HG03469 (cell line): ENCODE measurements around the gene PLA2G4C.
"Not testable (repeated sequence)": the region's sequence is repeated elsewhere in the genome, so short reads cannot be mapped to it uniquely, and the experiment has no call there.

Experiments
- ATAC-seq: cut with Tn5 transposase; IDR thresholded peaks from one replicate; pipeline ENCODE4 v1.9.1; 2021; ENCODE audit warnings: mild to moderate bottlenecking, moderate library complexity, moderate number of reproducible peaks; ENCODE audit not compliant: unreplicated experiment

Gene PLA2G4C

DNA sequence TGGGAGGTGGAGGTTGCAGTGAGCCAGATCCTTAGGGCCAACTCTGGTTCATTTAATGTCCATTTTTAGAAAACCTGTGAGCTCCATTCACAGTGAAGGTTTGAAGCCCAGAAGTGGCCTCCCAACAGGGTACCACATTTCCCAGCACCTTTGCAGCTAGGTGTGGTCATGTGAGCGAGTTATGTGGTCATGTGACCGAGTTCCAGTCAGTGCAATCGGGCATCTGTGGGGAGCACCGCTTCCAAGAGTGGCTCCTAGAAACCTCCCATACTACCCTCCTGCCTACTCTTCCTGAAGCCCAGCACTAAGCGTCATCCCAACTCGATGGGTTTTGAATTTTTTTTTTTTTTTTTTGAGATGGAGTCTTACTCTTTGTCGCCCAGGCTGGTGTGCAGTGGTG is 663 bp upstream of the PLA2G4C start:
- no peak for ATAC-seq

DNA sequence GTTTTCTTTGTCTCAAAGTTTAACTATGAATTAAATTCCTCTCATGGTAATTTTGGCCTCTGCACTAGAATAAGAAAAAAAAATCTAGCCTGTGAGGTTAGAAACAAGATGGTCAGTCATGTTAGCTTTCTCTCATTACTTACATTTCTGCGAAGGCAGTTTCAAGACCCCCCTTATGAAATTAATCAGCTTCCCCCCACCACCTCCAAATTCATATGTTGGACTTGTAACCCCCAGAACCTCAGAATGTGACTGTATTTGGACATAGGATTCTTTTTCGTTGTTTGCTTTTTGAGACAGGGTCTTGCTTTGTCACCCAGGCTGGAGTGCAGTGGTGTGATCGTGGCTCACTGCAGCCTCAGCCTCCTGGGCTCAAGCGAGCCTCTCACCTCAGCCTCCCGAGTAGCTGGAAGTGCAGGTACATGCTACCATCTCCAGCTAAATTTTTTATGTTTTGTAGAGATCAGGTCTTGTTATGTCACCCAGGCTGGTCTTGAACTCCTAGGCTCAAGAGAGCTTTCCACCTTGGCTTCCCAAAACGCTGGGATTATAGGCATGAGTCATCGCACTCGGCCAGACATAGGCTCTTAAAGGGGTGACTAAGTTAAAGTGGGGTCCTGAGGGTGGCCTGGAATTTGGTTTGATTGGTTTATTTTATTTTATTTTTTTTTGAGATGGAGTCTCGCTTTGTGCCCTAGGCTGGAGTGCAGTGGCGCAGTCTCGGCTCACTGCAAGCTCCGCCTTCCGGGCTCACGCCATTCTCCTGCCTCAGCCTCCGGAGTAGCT is 1.4 kb downstream of the PLA2G4C start:
- no peak for ATAC-seq

DNA sequence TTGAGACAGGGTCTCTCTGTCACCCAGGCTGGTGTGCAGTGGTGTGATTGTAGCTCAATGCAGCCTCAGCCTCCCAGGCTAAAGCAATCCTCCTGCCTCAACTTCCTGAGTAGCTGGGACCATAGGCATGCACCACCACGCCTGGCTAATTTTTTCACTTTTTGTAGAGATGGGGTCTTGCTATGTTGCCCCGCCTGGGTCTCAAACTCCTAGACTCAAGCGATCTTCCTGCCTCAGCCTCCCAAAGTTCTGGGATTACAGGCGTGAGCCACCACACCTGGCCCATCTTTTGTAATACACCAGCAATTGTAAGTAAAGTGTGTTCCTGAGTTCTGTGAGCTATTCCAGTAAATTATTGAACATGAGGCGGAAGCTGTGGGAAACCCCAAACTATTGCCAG is 6.7 kb downstream of the PLA2G4C start:
- no peak for ATAC-seq

DNA sequence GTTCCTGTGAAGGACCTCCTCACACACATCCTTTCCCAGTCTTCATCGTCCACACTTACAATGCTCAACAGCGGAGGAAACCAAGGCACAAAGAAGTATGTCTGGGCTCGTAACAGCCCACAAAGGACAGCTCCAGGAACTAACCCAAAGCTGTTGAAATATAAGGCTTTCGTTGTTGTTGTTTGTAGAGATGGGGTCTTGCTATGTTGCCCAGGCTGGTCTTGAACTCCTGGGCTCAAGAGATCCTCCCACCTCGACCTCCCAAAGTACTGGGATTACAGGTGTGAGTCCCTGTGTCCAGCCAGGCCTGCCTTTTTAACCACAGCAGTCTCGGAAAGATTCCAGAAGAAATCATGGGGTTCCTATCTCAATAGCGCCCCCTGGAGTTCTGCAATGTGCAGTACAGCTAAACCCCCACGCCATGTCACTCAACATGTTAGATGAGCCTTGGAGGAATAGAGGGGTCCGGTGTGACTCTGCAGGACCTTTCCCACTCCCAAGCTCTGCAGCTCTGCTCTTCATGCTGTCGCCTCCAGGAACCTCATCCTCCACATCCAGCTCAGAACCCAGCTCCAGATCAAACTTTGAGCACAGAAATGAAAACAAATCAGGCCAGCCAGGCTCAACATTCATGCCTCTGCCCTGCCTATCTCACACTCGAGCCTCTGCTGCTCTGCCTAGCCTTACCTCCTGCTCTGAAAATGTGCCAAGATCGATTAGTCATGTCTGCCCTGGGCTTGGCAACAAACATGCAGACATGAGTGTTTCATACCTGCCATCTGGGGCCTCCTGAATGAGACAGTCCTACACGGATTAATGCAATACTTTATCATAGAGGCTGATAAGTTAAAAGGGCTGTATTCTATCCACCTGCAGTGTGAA is 7.5 kb downstream of the PLA2G4C start:
- no peak for ATAC-seq

DNA sequence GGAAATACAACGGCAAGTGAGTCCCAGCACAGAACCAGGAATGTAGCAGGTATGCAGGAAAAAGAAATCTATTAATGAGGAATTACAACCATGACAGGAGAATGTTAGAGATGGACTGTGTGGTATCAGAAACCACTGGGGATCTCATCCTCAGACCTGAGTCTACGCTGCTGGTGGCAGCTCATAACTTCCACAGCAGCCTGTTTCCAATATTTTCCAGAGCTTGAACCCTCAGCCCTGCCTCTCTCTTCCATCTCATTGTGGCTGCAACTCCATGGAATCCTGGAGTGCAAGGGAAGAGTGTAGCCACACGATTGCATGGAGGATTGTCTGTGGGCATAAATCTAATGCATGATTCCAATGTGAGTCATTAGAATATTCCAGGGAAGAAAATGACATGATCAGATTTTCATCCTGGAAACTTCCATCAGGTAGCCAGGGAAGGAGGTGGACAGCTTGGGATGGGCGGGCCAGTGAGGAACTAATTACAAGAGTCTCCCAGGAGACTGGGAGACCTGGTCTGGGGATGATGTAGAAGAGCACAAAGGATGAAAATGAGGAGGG is 14.9 kb downstream of the PLA2G4C start:
- no peak for ATAC-seq

DNA sequence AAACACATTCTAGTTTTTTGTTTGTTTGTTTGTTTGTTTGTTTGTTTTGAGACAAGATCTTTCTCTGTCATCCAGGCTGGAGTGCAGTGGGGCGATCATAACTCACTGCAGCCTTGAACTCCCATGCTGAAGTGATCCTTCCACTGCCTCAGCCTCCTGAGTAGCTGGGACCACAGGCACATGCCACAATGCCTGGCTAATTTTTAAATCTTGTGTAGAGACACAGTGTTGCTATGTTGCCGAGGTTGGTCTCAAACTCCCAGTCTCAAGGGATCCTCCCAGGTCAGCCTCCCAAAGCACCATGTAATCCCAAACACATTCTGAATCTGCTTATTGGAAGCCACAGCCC is 15.8 kb downstream of the PLA2G4C start:
- no peak for ATAC-seq

DNA sequence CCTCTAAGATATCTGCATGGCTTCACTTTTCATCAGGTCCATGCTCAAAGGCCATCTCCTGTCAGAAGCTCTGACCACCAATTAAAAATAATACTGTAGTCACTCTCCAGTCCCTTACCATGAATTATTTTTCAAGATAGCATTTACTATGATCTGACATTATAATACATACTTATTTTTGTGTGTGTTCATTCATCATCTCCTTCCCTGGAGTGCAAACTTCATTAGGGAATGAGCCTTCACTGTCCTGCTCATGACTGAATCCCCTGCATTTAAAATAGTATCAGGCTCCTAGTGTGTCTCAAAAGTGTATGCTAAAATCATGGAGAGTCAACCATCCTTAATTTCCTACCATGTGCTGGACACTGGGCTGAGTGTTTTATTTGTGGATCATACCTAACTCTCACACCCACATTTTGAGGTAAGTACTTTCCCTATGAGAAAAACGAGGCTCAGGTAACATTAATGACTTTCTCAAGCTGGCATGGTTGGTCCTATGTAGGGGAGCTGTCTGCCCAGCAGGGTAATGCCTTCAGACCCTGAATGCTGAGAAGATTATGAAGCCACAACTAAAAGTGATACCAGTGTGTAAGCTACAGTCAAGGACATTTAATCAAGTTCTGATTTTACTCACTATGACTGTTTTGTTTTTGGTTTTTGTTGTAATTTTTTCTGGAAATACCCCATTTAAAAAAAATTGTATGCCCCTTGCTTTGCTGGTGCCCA is 16.3 kb downstream of the PLA2G4C start:
- ATAC-seq = no peak

DNA sequence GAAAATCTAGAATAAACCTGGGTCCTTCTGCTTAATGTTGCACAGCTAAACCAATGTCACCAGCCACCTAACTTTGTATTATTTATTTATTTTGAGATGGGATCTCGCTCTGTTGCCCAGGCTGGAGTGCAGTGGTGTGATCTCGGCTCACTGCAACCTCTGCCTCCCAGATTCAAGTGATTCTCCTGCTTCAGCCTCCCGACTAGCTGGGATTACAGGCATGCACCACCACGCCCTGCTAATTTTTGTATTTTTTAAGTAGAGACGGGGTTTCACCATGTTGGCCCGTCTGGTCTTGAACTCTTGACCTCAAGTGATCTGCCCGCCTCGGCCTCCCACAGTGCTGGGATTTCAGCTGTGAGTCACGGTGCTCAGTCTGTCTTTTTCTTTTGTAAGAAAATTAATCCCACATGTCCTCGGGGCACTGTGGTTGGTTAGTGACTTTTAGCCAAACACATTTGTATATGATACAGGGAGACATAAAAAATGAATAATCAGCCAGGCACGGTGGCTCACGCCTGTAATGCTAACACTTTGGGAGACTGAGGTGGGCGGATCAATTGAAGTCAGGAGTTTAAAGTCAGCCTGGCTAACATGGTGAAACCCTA is 19.4 kb downstream of the PLA2G4C start:
- not testable (repeated sequence) for ATAC-seq

DNA sequence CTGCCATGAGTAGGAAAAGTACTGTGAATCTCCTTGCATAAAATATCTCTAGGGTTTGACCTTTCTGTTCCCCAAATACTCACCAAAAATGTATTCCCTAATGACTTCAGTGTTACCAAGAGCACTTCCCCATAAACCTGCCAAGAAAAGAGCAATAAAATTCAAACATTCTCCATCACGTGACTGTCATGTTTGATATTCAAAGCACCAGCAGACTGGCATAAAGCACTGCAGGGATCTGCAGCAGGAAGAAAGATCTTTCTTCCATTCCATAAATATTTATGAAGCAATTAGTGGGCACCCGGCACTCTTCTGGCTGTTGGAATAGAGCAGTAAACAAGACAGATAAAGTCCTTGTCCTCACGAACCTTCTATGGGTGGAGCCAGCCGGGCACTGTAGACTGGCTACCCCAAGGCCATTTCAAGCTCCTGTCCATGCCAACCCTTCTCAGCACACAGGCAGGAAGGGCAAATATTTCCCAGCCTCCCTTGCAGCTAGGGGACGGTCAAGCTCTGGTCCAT is 20.3 kb downstream of the PLA2G4C start:
- no peak for ATAC-seq

DNA sequence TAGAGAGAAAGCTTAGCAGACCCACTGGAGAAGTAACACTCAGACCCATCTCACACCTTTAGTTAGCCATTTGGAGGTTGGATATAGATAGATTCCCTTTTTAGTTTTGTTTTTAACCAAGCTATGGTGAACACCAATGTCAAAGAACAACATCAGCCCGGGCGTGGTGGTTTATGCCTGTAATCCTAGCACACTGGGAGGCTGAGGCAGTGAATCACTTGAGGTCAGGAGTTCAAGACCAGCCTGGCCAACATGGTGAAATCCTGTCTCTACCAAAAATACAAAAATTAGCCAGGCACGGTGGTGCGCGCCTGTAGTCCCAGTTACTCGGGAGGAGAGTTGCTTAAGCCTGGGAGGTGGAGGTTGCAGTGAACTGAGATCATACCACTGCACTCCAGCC is 21.6 kb downstream of the PLA2G4C start:
- ATAC-seq = not testable (repeated sequence)

DNA sequence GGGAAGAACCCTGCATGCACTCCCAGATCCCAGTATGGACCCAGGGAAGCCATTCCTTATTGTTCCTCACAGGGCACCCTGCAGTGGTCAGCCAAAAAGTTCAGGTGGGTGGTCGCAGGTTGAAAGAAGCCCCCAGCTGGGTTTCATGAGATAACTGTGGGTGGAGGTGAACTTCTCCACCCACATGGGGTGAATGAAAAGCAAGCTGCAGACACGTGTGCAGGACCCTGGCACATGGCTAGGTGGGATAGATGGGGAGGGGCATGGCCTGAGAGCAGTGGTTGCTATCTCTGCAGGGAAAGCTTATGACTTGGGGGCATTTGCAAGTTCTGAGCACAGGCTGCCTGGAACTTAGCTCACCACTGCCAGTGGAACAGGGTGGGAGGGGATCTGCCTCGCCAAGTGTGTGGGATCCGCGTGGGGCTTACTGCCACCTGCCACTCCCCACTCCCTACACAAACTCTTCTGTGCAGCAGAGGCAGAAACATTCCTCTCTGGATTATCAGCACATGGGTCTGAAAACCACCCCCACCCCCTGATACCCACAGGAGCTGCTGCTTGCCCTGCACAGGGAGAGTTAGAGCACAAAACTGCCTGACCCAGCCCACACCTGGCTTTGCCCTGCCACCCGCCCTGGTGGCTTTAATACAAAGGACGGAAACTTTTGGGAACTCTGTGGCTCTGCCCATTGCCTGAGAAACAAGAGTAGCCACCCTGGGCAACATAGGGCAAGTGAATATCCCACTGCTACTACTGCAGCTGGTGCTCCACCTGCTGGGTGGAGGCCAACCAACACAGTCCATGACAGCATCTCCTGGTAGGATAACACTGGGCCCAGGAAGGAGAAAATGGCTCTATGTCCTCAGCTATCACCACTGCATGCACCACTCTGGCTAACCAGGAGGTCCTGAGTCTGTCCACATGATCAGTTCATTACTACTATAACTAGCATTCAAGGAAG is 24.4 kb downstream of the PLA2G4C start:
- no peak for ATAC-seq

DNA sequence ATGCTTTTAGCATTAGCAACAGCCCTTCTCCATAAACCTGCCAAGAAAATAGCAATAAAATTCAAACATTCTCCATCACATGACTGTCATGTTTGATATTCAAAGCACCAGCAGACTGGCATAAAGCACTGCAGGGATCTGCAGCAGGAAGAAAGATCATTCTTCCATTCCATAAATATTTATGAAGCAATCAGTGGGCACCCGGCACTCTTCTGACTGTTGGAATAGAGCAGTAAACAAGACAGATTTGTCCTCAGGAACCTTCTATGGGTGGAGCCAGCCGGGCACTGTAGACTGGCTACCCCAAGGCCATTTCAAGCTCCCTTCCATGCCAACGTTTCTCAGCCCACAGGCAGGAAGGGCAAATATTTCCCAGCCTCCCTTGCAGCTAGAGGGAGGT is 25.5 kb downstream of the PLA2G4C start:
- ATAC-seq = no peak

DNA sequence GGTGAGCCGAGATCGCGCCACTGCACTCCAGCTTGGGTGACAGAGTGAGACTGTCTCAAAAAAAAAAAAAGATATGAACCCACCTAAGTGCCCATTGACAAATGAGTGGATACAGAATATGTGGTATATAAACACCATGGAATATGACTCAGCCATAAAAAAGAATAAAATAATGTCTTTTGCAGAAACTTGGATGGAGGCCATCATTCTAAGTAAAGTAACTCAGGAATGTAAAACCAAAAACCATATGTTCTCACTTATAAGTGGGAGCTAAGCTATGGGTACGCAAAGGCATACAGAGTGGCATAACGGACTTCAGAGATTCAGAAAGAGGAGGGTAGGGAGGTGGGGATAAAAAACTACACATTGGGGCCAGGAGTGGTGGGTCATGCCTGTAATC is 29.5 kb downstream of the PLA2G4C start:
- ATAC-seq = no peak

DNA sequence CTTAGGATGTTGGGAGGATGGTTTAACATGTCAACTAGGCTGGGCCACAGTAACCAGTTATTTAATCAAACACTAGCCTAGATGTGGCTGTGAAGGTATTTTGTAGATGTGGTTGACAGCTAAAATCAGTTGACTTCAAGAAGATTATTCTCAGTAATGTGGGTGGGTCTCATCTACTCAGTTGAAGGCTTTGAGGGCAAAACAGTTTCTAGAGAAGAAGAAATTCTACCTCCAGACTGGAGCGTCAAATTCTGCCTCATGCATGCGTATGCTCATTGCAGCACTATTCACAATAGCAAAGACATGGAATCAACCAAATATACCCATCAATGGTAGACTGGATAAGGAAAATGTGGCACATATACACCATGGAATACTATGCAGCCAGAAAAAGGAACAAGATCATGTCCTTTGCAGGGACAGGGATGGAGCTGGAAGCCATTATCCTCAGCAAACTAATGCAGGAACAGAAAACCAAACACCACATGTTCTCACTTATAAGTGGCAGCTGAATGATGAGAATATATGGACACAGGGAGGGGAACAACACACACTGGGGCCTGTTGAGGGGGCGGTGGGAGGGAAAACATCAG is 40.3 kb downstream of the PLA2G4C start:
- not testable (repeated sequence) for ATAC-seq

DNA sequence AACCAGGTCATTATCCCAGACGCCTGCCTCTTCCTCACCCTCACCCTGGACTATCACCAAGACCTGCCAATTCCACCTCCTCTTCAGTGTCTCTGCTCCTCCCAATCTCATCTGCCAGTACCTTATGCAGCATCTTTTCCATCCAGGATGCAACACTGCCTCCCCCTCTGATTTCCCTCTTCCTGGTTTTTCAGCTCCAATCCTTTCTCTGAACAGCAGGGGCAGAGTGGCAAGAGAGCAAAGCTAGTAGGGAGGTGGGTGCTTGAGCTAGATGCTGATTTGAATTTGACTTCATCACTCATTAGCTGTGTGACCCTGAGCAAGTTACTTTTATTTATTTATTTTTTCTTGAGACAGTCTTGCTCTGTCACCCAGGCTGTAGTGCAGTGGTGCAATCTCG is 41.2 kb downstream of the PLA2G4C start:
- ATAC-seq = no peak

DNA sequence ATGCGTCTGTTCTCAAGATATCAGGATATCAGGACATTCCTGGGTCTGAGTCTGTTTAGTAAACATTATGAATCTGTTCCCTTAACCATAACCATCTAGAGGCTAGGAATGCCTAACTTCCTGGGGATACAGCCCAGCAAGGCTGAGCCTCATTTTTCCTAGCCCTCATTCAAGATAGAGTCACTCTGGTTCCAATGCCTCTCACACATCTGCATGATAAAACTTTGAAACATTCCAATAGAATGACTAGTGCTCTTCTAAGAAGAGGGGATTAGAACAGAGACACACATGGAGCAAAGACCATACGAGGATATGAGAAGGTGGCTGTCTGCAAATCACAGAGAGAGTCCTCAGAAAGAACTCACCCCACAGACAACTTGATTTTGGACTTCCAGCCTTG is 46.1 kb downstream of the PLA2G4C start:
- no peak for ATAC-seq

DNA sequence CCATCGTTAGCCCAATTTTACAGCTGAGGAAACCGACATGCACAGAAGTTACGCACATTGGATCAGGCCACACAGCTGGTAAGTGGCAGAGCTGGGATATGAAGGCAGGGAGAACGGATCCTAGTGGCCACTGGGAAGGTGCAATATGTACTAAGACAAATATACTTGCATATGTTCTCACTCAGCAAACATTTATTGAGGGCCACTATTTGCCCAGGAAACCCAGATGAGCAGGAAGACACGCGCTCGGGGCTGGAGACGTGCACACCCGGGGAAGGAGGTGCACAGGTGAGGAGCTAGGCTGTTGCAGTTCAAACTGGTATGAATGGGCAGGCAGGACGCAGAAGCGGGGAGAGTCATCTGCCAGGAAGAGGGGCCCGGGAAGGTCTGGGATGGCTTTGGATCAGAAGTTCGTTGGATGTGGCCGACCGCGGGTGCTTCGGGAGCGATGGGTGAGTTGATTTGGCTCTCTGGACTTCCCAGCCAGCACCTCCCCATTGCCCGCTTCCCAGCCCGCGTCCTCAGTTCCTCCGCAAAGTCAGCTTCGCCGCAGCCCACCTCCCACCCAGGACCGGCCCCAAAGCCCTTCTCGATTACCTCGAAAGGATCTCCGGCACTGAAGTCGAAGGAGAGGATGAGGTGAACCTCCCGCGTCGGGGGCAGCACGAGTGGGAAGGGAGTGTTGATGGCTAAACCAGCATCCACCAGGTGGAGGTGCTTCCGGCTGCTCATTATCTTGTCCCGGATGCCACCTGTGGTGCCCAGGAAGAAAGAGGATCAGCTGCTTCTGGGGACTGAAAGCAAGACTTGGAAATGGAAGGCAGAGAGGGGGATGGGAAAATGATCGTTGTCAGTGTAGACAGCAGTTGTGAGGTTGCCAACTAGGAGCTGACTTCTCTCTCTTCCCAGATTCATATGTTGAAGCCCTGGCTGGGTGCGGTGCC is 48.9 kb downstream of the PLA2G4C start:
- ATAC-seq = no peak

DNA sequence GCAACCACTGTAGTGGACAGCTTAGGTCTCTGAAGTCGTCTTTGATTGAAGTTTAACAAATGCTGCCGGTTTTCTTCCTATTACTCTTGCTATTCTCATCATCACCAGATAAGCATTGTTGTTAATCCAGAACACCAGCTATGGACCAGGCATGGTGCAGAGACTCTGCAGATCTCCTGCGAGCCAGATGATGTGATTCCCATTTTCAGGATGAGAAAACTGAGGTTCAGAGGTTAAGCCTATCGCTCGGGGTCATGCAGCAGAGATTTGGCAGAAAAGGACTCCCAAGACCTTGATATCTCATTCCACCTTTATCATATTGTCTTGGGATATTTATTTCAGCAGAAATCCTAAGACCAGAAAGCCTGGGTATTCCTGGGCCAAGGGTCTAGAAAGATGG is 50.2 kb downstream of the PLA2G4C start:
- no peak for ATAC-seq
